ENCODE data around the gene SLC6A9. TPM values are rescaled to one million over a fixed set of nuclear protein-coding genes. Genes with fewer than 3 reads are reported as not detected.

The SLC6A9 gene
- total and polyA plus RNA-seq, 7 donors: 0.28 to 1.2 (median 0.71) TPM

- 79 to 86% (median 83%) methylated on average over 13 to 14 of the region's 14 CpGs for WGBS, 3 donors
- intact Hi-C loops (cut with DNase I): no loop called here
- DNase-seq (peak in 1 of 2 donors; percentile 48), ATAC-seq (no peak)
- H3K36me3 ChIP-seq (ENCODE audit: insufficient read depth in 1 of 2, low read depth in 1 of 2): no peaks in the 10 kb centered on the region
- peaks cover 3% of the 10 kb centered on the region for H3K4me1 ChIP-seq
- H3K27me3 ChIP-seq (ENCODE audit: insufficient read depth in 3 of 3, low read length in 2 of 3): no peaks in the 10 kb centered on the region
- no peaks in the 10 kb centered on the region for H3K9me3 ChIP-seq
- TF ChIP-seq CTCF (IDR thresholded peaks at IDR 0.05): no peak
- no peak overlapping the region for H3K4me3 ChIP-seq
- H3K27ac ChIP-seq: no peak overlapping the region
Measured at GRCh38 chr1:44024031-44024902, 7.0 kb downstream of the SLC6A9 start.

- H3K36me3 ChIP-seq (ENCODE audit: insufficient read depth in 1 of 2, low read depth in 1 of 2): no peaks in the 10 kb centered on the region
- H3K9me3 ChIP-seq: no peaks in the 10 kb centered on the region
- H3K4me1 ChIP-seq: no peaks in the 10 kb centered on the region
- no peak overlapping the region for H3K4me3 ChIP-seq
- intact Hi-C loops (cut with DNase I): no loop called here
- peak in 3 of 4 donors; percentile 32 to 44 (median 41) for ATAC-seq
- TF ChIP-seq CTCF (IDR thresholded peaks at IDR 0.05): peak; percentile 6
- no peak for DNase-seq
- 55 to 73% (median 69%) methylated on average over 10 of the region's 10 CpGs for WGBS, 3 donors
- H3K27me3 ChIP-seq (ENCODE audit: insufficient read depth in 3 of 3, low read length in 2 of 3): no peaks in the 10 kb centered on the region
- H3K27ac ChIP-seq: no peak overlapping the region
Measured at GRCh38 chr1:44021581-44022321, 9.5 kb downstream of the SLC6A9 start.

- DNase-seq: peak in 1 of 2 donors; percentile 32
- Histone ChIP-seq H3K4me1 (no peaks in the 10 kb centered on the region), H3K4me3 (no peak overlapping the region), H3K27me3 (ENCODE audit: insufficient read depth in 3 of 3, low read length in 2 of 3) (no peaks in the 10 kb centered on the region), H3K27ac (no peak overlapping the region), H3K9me3 (no peaks in the 10 kb centered on the region), H3K36me3 (ENCODE audit: insufficient read depth in 1 of 2, low read depth in 1 of 2) (no peaks in the 10 kb centered on the region)
- intact Hi-C loops (cut with DNase I): no loop called here
- no peak for TF ChIP-seq CTCF (IDR thresholded peaks at IDR 0.05)
- 54 to 79% (median 70%) methylated on average over 7 to 8 of the region's 8 CpGs for WGBS, 3 donors
- no peak for ATAC-seq
Measured at GRCh38 chr1:44021156-44021555, 10.1 kb downstream of the SLC6A9 start.

- TF ChIP-seq CTCF (IDR thresholded peaks at IDR 0.05): no peak
- ATAC-seq: no peak
- no peaks in the 10 kb centered on the region for H3K9me3 ChIP-seq
- WGBS, 3 donors: 70 to 87% (median 85%) methylated on average over 6 of the region's 6 CpGs
- DNase-seq: no peak
- H3K4me1 ChIP-seq: no peaks in the 10 kb centered on the region
- H3K27ac ChIP-seq: no peak overlapping the region
- intact Hi-C loops (cut with DNase I): no loop called here
- no peaks in the 10 kb centered on the region for H3K36me3 ChIP-seq (ENCODE audit: insufficient read depth in 1 of 2, low read depth in 1 of 2)
- H3K4me3 ChIP-seq: no peak overlapping the region
- no peaks in the 10 kb centered on the region for H3K27me3 ChIP-seq (ENCODE audit: insufficient read depth in 3 of 3, low read length in 2 of 3)
Measured at GRCh38 chr1:44020464-44020863, 10.8 kb downstream of the SLC6A9 start.

Data from psoas muscle (tissue), 8 donors.